ENCODE data around the gene C6orf89. TPM values are rescaled to one million over a fixed set of nuclear protein-coding genes. Genes with fewer than 3 reads are reported as not detected.

C6orf89 gene, protein sequence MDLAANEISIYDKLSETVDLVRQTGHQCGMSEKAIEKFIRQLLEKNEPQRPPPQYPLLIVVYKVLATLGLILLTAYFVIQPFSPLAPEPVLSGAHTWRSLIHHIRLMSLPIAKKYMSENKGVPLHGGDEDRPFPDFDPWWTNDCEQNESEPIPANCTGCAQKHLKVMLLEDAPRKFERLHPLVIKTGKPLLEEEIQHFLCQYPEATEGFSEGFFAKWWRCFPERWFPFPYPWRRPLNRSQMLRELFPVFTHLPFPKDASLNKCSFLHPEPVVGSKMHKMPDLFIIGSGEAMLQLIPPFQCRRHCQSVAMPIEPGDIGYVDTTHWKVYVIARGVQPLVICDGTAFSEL
- total RNA-seq: 64.5 and 79.2 TPM in 2 replicates

DNA sequence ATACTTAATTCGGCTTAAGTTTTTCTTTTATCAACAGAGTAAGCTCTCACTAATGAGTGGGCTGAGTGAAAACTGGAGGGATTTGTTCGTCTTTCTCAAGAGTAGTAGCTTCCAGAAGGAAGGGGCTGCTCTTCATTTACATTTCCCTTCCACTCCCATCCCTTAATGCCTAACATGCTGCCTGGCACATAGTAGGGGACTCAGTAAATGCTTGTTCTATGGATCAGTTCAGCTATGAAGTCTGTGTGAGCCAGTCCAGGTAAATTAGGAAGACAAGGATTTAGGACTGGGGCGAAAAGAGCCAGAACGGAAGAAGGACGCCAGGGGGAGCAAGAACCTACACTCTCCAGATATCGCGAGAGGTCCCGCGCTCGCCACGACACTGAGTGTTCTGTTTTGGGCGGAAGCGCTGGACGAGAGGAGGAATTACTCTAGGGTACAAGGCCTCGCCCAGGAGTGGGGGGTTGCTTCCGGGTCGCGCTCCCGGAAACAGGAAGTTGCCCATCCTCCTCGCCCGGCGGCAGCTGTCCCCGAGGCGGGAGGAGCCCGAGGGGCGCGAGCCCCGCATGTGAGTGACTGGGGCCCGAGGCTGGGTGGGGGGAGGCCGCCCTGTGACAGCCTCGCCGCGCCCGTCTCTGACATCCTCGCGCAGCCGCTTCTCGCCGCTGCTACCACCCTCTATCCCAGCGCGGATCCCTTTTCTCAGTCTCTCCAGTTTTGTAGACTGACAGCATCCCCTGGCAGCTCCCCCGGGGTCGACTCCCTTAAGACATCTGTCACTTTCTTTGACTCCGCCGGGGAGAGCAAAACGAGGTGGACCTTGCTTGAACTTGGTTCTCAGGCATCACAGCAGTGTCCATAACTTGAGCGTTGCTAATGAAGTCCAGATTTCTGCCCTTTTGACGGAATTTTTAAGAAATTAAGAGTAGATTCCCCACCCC is at the start of gene C6orf89:
TSS of gene C6orf89 (plus strand) at position 492 of the 941 bp plus-strand sequence. CDS start 13,493 bp downstream, outside the sequence.

GRCh38 chr6:36838896-36839748 is 46.6 kb upstream of the C6orf89 start, which contains the start of gene CPNE5:
TSS of gene CPNE5 (minus strand) at chr6:36839444. CDS start at chr6:36839377, 67 bp downstream.

GRCh38 chr6:36874443-36875249 is 11.1 kb upstream of the C6orf89 start, which contains the start of gene PPIL1:
TSS of gene PPIL1 (minus strand) at chr6:36874803. CDS start at chr6:36874772, 31 bp downstream.

GRCh38 chr6:36954262-36954931 is 68.6 kb downstream of the C6orf89 start, which contains the start of gene PI16:
TSS of gene PI16 (plus strand) at chr6:36954738. CDS start at chr6:36954761, 23 bp downstream.

Other genes with a start within 250 kb of the C6orf89 start
- 381 and 507 TPM in 2 replicates for gene CDKN1A, start 207.2 kb upstream of the C6orf89 start, total RNA-seq
- under 0.01 TPM in 1 of 2 replicates, not detected in the other for gene RAB44, start 188.1 kb upstream of the C6orf89 start, total RNA-seq
- 0.12 and 0.16 TPM in 2 replicates for gene CPNE5, start 46.5 kb upstream of the C6orf89 start, total RNA-seq
- 15.4 TPM in 2 replicates for gene PPIL1, start 11.1 kb upstream of the C6orf89 start, total RNA-seq
- gene PI16, start 68.8 kb downstream of the C6orf89 start, total RNA-seq: 0.16 TPM in 1 of 2 replicates, not detected in the other
- gene MTCH1, start 100.2 kb downstream of the C6orf89 start, total RNA-seq: 240 and 258 TPM in 2 replicates
- not detected in 2 replicates for gene FGD2, start 119.7 kb downstream of the C6orf89 start, total RNA-seq